Tibial nerve (tissue), 4 donors: Measurements from ENCODE around the gene PYGO2. TPM values are rescaled to one million over a fixed set of nuclear protein-coding genes. Genes with fewer than 3 reads are reported as not detected.
A peak's percentile ranks its signal among the peaks of the same experiment; 100 is the strongest.

Experiments used
- DNase-seq, 2 donors: peaks; one replicate each; pipeline ENCODE4 v3.0.0-alpha.2; 2019; ENCODE audit warnings: low spot score in 2 of 2
- H3K27ac ChIP-seq, 4 donors: fragments of 200-600 bp; sonication (generic) in 3 of 4; one replicate each; pipeline ENCODE4 v1.5.1; 2017 to 2019; ENCODE audit warnings: mild to moderate bottlenecking in 1 of 4
- H3K27me3 ChIP-seq, 2 donors: fragments of 200-600 bp; sonication (generic) in 1 of 2; one replicate each; pipeline versions ENCODE4 v1.5.1 to v1.6.0; 2017 to 2019
- H3K36me3 ChIP-seq, 3 donors: fragments of 200-600 bp; sonication (generic); one replicate each; pipeline ENCODE4 v1.5.1; 2018 to 2019
- H3K4me1 ChIP-seq, 4 donors: fragments of 200-600 bp; sonication (generic) in 3 of 4; one replicate each; pipeline ENCODE4 v1.5.1; 2017 to 2019
- H3K4me3 ChIP-seq, 4 donors: fragments of 200-600 bp; sonication (generic) in 3 of 4; one replicate each; pipeline ENCODE4 v1.5.1; 2017 to 2019; ENCODE audit warnings: mild to moderate bottlenecking in 1 of 4, moderate library complexity in 1 of 4
- H3K9me3 ChIP-seq, 4 donors: fragments of 200-600 bp; sonication (generic) in 3 of 4; one replicate each; pipeline ENCODE4 v1.5.1; 2017 to 2019
- EP300 ChIP-seq, 2 donors: sonication (generic); formaldehyde crosslinking; IDR thresholded peaks; one replicate each; pipeline ENCODE4 v1.6.1; 2017; ENCODE audit warnings: antibody characterized with exemption in 2 of 2, mild to moderate bottlenecking in 1 of 2
- POLR2A ChIP-seq, 2 donors: fragments of 450-650 bp; IDR thresholded peaks; one replicate each; pipeline ENCODE4 v1.6.1; 2017; ENCODE audit warnings: antibody characterized with exemption in 2 of 2, mild to moderate bottlenecking in 2 of 2, moderate library complexity in 2 of 2
- whole genome bisulfite sequencing, 2 donors: methylation state at CpG; one replicate each; pipeline ENCODE4 v1.1.5; 2018; 5-methylcytosine and 5-hydroxymethylcytosine counted together
- total RNA-seq, 4 donors: library from RNA; depleted of rRNA; stranded (reverse); fragments of >200 nt; gene quantifications; one replicate each; pipeline ENCODE4 v1.1.0, GENCODE V29; 2016
- TF ChIP-seq, protein P1 (sequence below), 5 experiments: fragments of 200-600 bp in 3 of 5; fragments of 450-650 bp in 2 of 5; sonication (generic) in 3 of 5; IDR thresholded peaks; one replicate each; pipeline ENCODE4 v1.5.1; 2016 to 2019; ENCODE audit warnings: antibody characterized with exemption in 5 of 5, mild to moderate bottlenecking in 3 of 5, moderate library complexity in 2 of 5

Gene PYGO2
- total RNA-seq, 4 donors from 2014 or later, result 18.6 to 24.3 (median 23.5) TPM

DNA sequence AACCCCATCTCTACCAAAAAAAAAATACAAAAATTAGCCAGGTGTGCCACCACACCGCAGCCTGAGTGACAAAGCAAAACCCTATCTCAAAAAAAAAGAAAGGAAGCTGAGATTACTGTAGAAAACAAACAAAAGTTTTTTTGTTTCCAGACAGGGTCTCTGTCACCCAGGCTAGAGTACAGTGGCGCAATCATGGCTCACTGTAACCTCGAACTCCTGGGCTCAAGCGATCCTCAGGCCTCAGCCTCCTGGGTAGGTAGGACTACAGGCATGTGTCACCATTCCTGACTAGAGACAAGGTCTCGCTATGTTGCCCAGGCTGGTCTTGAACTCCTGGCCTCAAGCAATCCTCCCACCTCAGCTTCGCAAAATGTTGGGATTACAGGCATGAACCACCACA lies 2.8 kb upstream of the PYGO2 start:
- DNase-seq, result no peak
- H3K27me3 ChIP-seq, result no peaks in the 10 kb centered on the region
- H3K9me3 ChIP-seq, result no peaks in the 10 kb centered on the region
- 81% methylated on average over 6 of the region's 6 CpGs for WGBS, 2 donors
- peaks cover 0 to 63% (median 23%) of the 10 kb centered on the region in 4 donors for H3K4me1 ChIP-seq
- H3K36me3 ChIP-seq, result peaks cover 0 to 73% (median 21%) of the 10 kb centered on the region in 3 donors
- H3K4me3 ChIP-seq, result no peak overlapping the region
- no peak for TF ChIP-seq EP300 (IDR thresholded peaks at IDR 0.05)
- no peak overlapping the region for H3K27ac ChIP-seq

DNA sequence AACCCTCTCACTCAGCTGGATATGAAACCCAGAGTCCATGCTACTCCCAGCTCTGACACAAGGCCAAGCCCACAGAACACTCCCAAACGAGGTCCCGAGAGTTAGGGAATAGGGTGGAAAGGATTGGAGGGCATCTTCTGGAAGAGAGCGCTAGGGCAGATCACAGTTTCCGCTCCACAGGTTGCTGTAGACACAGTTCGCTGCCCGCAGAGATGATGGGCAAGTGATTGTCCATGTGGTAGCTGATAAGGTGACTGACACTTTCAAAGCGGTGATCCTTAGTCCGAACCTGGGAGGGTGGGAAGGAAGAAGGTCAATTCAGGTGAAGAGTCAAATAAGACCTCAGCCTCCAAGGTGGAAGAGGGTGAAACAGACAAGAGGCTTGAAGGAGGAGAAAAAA lies 2.1 kb upstream of the PYGO2 start:
- Histone ChIP-seq H3K27me3 (no peaks in the 10 kb centered on the region), H3K9me3 (no peaks in the 10 kb centered on the region), H3K27ac (no peak overlapping the region), H3K4me1 (peaks cover 0 to 57% (median 19%) of the 10 kb centered on the region in 4 donors), H3K4me3 (no peak overlapping the region), H3K36me3 (peaks cover 0 to 73% (median 21%) of the 10 kb centered on the region in 3 donors)
- TF ChIP-seq POLR2A (IDR thresholded peaks at IDR 0.05) (no peak), EP300 (IDR thresholded peaks at IDR 0.05) (no peak)
- TF ChIP-seq, protein P1, sequence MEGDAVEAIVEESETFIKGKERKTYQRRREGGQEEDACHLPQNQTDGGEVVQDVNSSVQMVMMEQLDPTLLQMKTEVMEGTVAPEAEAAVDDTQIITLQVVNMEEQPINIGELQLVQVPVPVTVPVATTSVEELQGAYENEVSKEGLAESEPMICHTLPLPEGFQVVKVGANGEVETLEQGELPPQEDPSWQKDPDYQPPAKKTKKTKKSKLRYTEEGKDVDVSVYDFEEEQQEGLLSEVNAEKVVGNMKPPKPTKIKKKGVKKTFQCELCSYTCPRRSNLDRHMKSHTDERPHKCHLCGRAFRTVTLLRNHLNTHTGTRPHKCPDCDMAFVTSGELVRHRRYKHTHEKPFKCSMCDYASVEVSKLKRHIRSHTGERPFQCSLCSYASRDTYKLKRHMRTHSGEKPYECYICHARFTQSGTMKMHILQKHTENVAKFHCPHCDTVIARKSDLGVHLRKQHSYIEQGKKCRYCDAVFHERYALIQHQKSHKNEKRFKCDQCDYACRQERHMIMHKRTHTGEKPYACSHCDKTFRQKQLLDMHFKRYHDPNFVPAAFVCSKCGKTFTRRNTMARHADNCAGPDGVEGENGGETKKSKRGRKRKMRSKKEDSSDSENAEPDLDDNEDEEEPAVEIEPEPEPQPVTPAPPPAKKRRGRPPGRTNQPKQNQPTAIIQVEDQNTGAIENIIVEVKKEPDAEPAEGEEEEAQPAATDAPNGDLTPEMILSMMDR (IDR thresholded peaks at IDR 0.05), result no peak
- 77 to 80% methylated on average over 8 of the region's 8 CpGs for WGBS, 2 donors
- no peak for DNase-seq

DNA sequence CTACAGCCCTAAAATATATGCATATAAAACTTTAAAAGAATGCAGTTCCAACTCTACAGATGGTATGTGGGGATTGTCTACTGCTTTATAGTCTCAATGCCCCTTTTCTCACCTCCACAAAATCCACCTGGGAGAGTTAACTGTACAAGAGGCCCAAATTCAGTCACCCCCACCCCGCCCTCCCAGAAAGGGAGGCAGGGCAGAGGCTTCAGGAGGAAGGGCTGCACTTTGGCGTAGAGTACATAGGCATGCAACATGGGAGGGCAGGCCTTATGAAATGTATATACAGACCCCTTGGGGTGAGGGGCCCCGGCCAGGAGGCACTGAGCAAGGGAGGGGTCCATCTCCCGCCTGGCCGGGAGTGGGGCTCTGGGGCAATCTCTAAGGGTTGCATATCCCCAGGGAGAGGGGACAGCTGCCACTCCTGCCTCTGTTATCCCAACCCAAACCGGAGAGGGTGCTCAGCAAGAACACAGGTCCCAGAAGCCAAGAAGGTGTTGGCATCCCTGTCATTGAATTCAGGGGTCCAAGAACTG lies 1.3 kb upstream of the PYGO2 start:
- Histone ChIP-seq H3K4me1 (peaks cover 0 to 54% (median 18%) of the 10 kb centered on the region in 4 donors), H3K36me3 (peaks cover 0 to 73% (median 18%) of the 10 kb centered on the region in 3 donors), H3K27me3 (no peaks in the 10 kb centered on the region), H3K9me3 (no peaks in the 10 kb centered on the region), H3K4me3 (peak overlapping the region in 3 of 4 donors; percentile 77 to 96 (median 94)), H3K27ac (peak overlapping the region in 3 of 4 donors; percentile 14 to 99 (median 94))
- 47 to 53% methylated on average over 6 of the region's 6 CpGs for WGBS, 2 donors
- TF ChIP-seq EP300 (IDR thresholded peaks at IDR 0.05) (no peak), POLR2A (IDR thresholded peaks at IDR 0.05) (no peak)
- TF ChIP-seq, protein P1 (IDR thresholded peaks at IDR 0.05), result no peak
- DNase-seq, result no peak

DNA sequence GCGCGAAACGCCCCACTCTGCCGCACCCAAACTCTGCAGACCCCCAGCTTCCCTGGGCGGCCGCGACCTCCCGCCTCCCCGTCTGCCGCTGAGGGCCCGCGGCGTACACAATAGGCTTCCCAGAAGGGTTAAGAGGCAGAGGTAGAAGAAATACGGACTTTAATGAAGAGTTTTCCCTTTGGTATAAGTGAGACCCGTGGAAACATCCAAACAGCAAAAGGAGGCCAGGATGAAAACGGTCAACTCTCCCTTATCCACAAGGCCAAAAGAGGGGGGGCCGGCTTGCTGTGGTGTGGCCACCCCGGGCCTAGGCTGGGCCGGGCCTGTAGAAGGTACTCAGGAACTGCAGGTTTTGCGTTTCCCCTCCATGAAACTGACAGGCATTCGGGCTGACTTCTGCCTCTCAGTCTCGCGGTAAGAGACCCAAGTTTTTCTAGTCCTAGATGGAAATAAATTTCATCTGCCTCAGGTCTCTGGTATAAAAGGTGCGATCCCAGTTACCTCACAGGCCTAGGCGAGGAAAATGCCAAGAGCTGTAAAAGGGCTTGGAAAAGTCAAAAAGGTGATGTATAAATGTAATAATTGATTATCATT lies 671 bp upstream of the PYGO2 start:
- Histone ChIP-seq H3K36me3 (peaks cover 0 to 67% (median 12%) of the 10 kb centered on the region in 3 donors), H3K4me3 (peak overlapping the region; percentile 77 to 96 (median 94)), H3K27ac (peak overlapping the region; percentile 94 to 100 (median 99)), H3K4me1 (peaks cover 0 to 57% (median 19%) of the 10 kb centered on the region in 4 donors), H3K9me3 (no peaks in the 10 kb centered on the region), H3K27me3 (no peaks in the 10 kb centered on the region)
- DNase-seq, result peak in 1 of 2 donors; percentile 24
- 3 to 4% methylated on average over 19 to 25 of the region's 25 CpGs for WGBS, 2 donors
- TF ChIP-seq POLR2A (IDR thresholded peaks at IDR 0.05) (no peak), EP300 (IDR thresholded peaks at IDR 0.05) (no peak)
- TF ChIP-seq, protein P1 (IDR thresholded peaks at IDR 0.05), result no peak

DNA sequence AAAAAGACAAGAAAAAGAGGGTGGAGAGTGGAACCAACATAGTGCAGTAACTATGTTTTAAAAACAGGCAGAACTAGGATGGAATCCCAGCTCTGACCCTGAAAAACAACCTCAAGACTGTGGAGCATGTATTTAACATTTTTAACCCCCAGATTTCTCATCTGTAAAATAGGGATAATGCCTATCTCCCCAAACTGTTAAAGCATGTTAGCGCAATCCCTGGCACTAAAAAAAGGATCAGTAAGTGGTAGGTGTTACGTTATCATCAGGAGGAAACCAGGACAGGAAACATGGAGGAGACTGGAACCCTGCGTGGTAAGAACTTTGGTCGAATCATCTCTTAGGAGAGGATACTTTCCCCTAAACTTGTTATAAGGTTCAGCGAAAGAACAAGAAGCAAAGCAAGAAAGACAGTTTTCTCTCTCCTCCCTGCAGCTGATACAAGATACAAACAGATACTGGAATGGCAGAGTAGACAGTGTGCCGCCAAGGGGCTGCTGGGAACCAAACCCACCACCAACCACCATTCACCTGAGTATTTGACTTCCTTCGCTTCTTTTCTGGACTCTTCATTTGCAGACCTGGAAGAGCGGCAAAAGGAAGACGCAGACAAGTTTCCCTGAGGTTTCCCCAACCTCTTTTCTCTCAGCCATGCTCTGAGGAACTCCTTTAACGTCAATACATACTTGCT lies 991 bp downstream of the PYGO2 start:
- WGBS, 2 donors, result 50% methylated on average over 10 of the region's 10 CpGs
- TF ChIP-seq POLR2A (IDR thresholded peaks at IDR 0.05) (no peak), EP300 (IDR thresholded peaks at IDR 0.05) (no peak)
- TF ChIP-seq, protein P1 (IDR thresholded peaks at IDR 0.05), result no peak
- DNase-seq, result no peak
- peaks cover 0 to 50% (median 3%) of the 10 kb centered on the region in 3 donors for H3K36me3 ChIP-seq
- peaks cover 0 to 62% (median 29%) of the 10 kb centered on the region in 4 donors for H3K4me1 ChIP-seq
- no peaks in the 10 kb centered on the region for H3K9me3 ChIP-seq
- no peaks in the 10 kb centered on the region for H3K27me3 ChIP-seq
- peak overlapping the region; percentile 77 to 96 (median 94) for H3K4me3 ChIP-seq
- H3K27ac ChIP-seq, result peak overlapping the region in 3 of 4 donors; percentile 94 to 99 (median 99)
